GM18526 (cell line): ENCODE results near the gene KLF15.

Experiments
- POLR2A ChIP-seq: IDR thresholded peaks from 3 replicates; pipeline ENCODE4 v1.6.1; 2011; ENCODE audit not compliant: insufficient read length; ENCODE audit errors: extremely low read depth

Gene KLF15

GRCh38 chr3:126373146-126373613, 16.0 kb upstream of the KLF15 start:
- no peak for TF ChIP-seq POLR2A

DNA sequence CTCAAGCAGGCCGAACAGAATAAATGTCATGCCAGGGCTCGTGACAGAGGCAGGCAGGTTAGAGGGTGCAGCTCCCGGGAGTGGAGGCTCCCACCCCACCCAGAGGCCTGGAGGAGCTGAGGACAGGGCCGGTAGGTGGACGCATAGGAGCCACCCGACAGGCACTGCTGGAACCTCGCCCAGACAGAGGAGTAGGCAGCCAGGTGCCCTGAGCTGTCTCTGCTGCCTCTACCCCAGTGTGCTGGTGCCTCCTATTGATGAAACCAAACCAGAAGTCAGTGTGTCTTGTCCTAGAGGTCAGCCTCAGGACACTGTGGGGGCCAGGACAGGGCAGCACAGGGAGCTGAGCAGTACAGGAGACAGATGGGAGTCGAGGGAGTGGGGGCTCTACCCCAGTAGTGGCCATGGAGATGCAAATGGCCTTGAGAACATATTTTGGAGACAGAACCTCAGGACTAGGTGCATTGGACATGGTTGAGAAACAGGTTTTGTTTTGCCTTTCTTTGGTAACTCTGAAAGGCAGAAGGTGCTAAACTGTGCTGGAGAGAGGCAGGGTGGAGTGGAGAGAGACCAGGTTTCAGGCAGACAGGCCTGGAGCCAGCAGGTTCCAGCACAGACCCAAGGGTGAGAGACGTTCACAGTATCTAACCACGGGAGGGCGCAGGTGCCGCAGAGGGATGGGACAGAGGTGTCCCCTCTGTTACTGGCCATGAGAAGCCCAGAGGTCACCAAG, 15.4 kb upstream of the KLF15 start:
- TF ChIP-seq POLR2A = no peak

DNA sequence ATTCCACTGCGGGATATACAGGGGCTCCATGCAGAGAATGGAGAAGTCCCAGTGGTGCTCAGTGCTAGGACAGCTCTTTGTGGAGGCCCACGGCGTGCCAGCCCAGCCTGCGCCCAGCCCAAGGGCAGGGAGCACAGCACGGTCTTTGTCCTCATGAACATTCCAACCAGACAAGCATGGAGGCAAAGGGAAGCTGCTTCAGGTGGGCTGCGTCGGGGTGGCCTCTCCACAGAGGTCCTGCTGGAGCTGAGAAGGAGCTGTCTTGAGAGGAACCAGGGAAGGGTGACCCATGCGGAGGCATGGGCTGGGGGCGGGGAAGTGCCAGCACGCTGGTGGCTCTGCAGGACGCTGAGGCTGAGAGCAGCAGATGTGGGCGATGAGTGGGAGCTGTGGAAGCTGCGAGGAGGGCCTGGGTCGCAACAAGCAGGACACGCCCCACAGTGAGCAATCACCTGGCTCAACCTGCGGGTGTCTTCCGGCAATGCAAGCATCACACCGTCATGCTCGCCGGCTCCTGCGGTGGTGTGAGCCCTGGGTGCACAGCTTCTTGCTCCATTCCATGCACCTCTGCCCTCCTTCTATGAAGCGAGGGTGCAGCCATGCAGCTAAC, 14.0 kb upstream of the KLF15 start:
- TF ChIP-seq POLR2A = no peak

- TF ChIP-seq POLR2A = no peak
These were observed 13.4 kb upstream of the KLF15 start for GRCh38 chr3:126370606-126371005.

- no peak for TF ChIP-seq POLR2A
These were observed 12.8 kb upstream of the KLF15 start for GRCh38 chr3:126370055-126370454.

GRCh38 chr3:126369490-126369889, 12.3 kb upstream of the KLF15 start:
- TF ChIP-seq POLR2A = no peak

DNA sequence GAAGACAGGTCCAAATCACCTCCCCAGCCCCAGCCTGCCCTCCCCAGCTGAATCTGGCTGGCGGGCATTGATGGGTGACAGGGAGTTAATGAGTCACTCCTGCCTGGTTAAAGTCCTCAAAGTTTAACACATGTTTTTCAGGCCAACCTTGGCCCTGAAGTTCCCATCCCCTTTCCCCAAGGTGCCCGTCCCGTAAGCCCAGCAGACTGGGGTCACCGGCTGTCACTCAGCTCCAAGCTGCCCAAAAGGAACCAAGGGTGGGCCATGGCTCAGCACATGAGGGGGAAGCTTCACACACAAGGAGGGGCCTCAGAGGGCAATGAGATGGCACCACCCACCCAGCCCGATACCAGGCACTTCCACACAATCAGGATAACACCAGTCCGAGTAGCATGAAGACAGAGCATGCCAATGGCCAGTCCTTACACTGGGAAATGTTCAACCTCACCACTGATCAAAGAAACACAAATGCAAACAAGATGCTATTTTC, 10.2 kb upstream of the KLF15 start:
- TF ChIP-seq POLR2A = no peak

- no peak for TF ChIP-seq POLR2A
These were observed 8.4 kb upstream of the KLF15 start for GRCh38 chr3:126365351-126366277.

GRCh38 chr3:126364731-126365301, 7.6 kb upstream of the KLF15 start:
- no peak for TF ChIP-seq POLR2A

DNA sequence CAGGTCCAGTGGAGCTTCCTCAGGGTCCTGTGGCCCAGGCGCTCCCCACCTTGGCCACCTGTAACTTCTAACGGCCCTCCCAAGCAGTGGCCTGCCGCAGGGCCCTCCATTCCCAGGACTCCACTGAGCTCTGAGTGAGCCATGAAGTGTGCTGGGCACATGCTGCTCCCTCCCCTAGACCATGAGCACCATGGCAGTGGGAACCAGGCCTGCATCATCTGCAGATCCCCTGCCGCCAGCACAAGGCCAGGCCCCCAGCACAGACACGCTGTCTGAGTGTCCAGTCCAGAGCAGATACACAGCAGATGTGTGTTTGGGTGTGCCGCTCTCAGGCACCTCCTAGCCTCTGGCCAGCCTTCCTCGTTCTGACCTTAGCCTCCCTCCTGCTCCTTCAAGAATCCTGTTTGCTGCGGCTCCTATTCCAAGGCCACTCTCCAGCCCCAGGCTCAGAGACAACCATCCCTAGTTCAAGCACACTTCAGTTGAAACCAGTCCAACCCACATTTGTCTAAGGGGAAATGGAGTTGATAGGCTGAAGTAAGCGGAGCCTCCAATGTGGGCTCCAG, 7.0 kb upstream of the KLF15 start:
- TF ChIP-seq POLR2A = no peak

- no peak for TF ChIP-seq POLR2A
These were observed 4.0 kb upstream of the KLF15 start for GRCh38 chr3:126361211-126361610.

DNA sequence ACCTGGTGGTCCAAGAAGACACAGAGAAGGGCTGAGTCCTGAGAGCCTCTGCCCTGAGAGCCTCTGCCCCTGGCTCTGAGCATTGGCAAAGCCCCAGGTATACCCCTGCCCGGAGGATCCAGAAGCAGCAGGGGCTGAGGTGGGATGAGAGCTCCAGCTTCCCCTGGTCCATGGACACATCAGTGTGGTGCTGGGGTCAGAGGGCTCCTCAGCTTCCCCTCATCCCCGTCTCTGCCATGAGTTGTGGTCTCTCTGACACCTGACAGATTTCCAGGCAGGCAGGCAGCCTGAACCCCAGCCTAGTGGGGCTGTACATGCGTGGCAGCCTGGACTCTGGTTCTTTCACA, 3.5 kb upstream of the KLF15 start:
- no peak for TF ChIP-seq POLR2A

DNA sequence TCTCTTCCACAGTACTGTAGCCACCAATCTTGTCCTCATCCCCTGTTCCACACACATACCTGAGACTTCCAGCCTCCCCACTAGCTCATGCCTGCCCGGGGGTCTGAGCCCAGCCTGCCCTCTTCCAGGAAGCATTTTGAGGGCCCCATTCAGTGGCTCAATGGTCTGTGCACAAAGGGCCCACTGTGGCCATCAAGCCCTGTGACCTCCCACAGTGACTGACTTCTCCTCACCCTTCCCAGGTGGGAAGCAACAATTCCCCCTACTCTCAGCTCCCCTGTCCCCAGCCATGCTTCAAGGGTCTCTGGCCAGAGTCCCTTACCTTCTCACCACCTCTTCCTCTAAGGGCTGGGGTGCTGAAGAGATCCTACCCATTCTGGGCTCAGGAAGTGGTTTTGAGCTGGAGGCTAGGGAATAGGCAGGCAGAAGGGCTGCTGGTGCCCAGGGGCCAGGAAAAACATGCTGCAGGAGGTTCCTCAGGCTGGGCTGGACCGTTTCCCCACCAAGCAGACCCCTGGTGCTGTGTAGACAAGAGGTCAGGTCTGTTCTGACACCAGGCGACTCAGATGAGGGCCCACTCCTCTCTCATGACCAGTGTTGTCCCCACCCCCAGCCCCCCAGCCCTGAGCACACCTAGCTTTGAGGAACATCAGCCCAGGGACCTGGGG, 3.0 kb upstream of the KLF15 start:
- TF ChIP-seq POLR2A = no peak

GRCh38 chr3:126358816-126359181, 1.6 kb upstream of the KLF15 start:
- TF ChIP-seq POLR2A = no peak
